Cardiac muscle cell (in vitro differentiated cells and primary cell): Measurements from ENCODE around the gene PARP12. TPM values are rescaled to one million over a fixed set of nuclear protein-coding genes. Genes with fewer than 3 reads are reported as not detected.

Source experiments
- DNase-seq, 2 donors: peaks; one replicate each; pipeline versions ENCODE4 v3.0.0 to v3.0.0-alpha.2; 2010 to 2017; ENCODE audit warnings: low read depth in 1 of 2, low spot score in 1 of 2
- H3K27ac ChIP-seq: fragments of 200-600 bp; sonication (generic); 2 replicates; pipeline ENCODE4 v1.5.1; 2016
- H3K27me3 ChIP-seq: fragments of 200-600 bp; sonication (generic); 2 replicates; pipeline ENCODE4 v1.6.0; 2016; ENCODE audit warnings: control low read depth
- H3K36me3 ChIP-seq: fragments of 200-600 bp; sonication (generic); 2 replicates; pipeline ENCODE4 v1.5.1; 2016; ENCODE audit warnings: control low read depth
- H3K4me1 ChIP-seq: fragments of 200-600 bp; sonication (generic); 2 replicates; pipeline ENCODE4 v1.8.1; 2017; ENCODE audit warnings: low read depth, mild to moderate bottlenecking, mixed run types
- H3K4me3 ChIP-seq: fragments of 200-600 bp; sonication (generic); 2 replicates; pipeline ENCODE4 v1.5.1; 2016; ENCODE audit warnings: mild to moderate bottlenecking
- H3K9me3 ChIP-seq: fragments of 200-600 bp; sonication (generic); 2 replicates; pipeline ENCODE4 v1.5.1; 2017; ENCODE audit warnings: low read depth, mild to moderate bottlenecking, control low read depth
- polyA plus RNA-seq: library from polyadenylated mRNA; unstranded; fragments of >200 nt; fragmentation: Nextera tagmentation; extraction: Ambion mirVana; gene quantifications from 2 replicates; pipeline ENCODE4 v1.2.1, GENCODE V29; 2016
- total RNA-seq: library from RNA; depleted of rRNA; stranded (reverse); fragments of >200 nt; gene quantifications from 2 replicates; pipeline ENCODE4 v1.2.3, GENCODE V29; 2016
- TF ChIP-seq, protein P1 (sequence below): IDR thresholded peaks from 2 replicates; pipeline ENCODE4 v1.5.1; 2012; ENCODE audit warnings: low read depth, mild to moderate bottlenecking, low read length

The PARP12 gene
- total and polyA plus RNA-seq, 2 experiments from 2014 or later, result 0.45 to 2.2 TPM

DNA sequence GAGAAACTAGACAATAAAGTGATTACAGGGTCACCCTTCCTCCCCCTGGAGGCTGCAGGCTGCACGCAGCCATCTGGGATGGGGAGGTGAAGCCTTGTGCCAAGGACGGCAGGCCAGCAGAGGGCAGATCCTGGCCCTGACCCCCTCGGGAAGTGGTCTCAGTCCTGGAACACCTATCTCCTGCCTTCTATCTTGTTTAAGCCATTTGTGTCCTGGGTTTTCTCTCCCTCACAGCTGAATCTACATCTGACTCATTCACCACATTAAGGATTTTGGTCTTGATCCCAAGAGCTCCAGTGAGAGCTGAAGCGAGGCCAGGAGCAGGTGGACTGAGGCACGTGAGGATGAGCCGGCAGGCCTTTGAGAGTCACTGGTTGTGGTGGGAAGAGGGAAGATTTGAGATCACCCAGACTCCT lies 16.4 kb upstream of the PARP12 start:
- H3K9me3 ChIP-seq, result no peaks in the 10 kb centered on the region
- no peak overlapping the region for H3K27ac ChIP-seq
- H3K4me3 ChIP-seq, result no peak overlapping the region
- TF ChIP-seq, protein P1, sequence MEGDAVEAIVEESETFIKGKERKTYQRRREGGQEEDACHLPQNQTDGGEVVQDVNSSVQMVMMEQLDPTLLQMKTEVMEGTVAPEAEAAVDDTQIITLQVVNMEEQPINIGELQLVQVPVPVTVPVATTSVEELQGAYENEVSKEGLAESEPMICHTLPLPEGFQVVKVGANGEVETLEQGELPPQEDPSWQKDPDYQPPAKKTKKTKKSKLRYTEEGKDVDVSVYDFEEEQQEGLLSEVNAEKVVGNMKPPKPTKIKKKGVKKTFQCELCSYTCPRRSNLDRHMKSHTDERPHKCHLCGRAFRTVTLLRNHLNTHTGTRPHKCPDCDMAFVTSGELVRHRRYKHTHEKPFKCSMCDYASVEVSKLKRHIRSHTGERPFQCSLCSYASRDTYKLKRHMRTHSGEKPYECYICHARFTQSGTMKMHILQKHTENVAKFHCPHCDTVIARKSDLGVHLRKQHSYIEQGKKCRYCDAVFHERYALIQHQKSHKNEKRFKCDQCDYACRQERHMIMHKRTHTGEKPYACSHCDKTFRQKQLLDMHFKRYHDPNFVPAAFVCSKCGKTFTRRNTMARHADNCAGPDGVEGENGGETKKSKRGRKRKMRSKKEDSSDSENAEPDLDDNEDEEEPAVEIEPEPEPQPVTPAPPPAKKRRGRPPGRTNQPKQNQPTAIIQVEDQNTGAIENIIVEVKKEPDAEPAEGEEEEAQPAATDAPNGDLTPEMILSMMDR, result peak; percentile 40
- H3K36me3 ChIP-seq, result no peaks in the 10 kb centered on the region
- DNase-seq, result peak; percentile 35 to 56
- no peaks in the 10 kb centered on the region for H3K27me3 ChIP-seq
- no peaks in the 10 kb centered on the region for H3K4me1 ChIP-seq

DNA sequence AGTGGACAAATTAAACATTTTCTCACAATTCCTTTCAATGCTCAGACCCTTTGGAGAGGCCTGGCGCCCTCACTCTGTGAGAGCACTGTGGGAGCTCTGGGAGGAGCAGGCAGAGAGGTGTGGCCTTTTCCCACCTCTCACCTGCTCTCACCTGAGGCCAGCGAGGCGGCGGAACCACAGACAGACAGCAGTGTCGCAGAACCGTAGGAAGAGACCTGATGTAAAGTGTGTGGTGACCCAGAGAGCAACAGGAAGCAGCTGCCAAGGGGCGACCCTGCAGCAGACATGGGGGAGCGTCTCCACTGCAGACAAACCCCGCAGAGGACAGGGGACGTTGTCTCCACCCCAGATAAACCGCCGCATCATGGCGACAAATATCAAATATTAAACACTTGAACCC lies 15.6 kb upstream of the PARP12 start:
- no peak overlapping the region for H3K27ac ChIP-seq
- H3K27me3 ChIP-seq, result no peaks in the 10 kb centered on the region
- no peaks in the 10 kb centered on the region for H3K4me1 ChIP-seq
- no peaks in the 10 kb centered on the region for H3K9me3 ChIP-seq
- TF ChIP-seq, protein P1, result no peak
- H3K4me3 ChIP-seq, result no peak overlapping the region
- no peak for DNase-seq
- H3K36me3 ChIP-seq, result no peaks in the 10 kb centered on the region

DNA sequence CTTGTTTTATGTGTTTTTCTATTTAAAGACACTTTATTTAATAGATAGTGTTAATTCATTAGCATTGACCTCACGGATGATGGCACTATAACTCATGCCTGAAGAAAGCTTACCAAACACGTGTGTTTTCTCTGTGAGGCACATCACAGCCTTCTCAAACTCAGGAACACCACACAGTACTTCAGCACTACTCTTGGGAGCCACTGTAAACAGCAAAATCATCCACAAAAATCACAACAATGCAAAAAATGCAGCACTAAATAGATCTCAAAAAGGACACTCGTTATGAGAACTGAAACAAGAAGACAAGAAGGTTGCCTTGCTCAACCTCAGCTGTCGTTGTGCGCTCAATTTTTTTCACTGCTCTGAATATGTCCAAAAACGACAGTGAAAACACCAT lies 12.0 kb upstream of the PARP12 start:
- H3K4me3 ChIP-seq, result no peak overlapping the region
- no peaks in the 10 kb centered on the region for H3K27me3 ChIP-seq
- H3K36me3 ChIP-seq, result no peaks in the 10 kb centered on the region
- H3K4me1 ChIP-seq, result no peaks in the 10 kb centered on the region
- DNase-seq, result peak in 1 of 2 donors; percentile 23
- no peak overlapping the region for H3K27ac ChIP-seq
- TF ChIP-seq, protein P1, result no peak
- no peaks in the 10 kb centered on the region for H3K9me3 ChIP-seq

DNA sequence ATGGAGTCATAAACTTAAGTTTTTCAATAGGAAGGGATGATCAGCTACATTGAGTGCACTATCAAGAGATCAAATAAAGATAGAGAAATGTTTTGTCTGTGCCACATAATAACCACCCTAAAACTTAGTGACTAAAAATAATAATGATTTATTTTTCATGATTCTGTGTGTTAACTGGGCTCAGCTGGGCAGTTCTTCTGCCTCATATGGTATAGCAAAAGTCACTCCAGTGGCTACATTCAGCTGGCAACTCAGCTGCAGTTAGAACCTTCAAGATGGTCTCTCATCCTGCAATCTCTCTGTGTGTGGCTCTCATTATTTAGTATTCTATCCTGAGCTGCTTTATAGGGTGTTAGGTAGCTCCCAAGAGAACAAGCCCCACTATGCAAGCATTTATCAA lies 7.8 kb upstream of the PARP12 start:
- Histone ChIP-seq H3K27me3 (no peaks in the 10 kb centered on the region), H3K36me3 (no peaks in the 10 kb centered on the region), H3K27ac (no peak overlapping the region), H3K4me1 (no peaks in the 10 kb centered on the region), H3K4me3 (no peak overlapping the region), H3K9me3 (no peaks in the 10 kb centered on the region)
- TF ChIP-seq, protein P1, result no peak
- DNase-seq, result no peak

DNA sequence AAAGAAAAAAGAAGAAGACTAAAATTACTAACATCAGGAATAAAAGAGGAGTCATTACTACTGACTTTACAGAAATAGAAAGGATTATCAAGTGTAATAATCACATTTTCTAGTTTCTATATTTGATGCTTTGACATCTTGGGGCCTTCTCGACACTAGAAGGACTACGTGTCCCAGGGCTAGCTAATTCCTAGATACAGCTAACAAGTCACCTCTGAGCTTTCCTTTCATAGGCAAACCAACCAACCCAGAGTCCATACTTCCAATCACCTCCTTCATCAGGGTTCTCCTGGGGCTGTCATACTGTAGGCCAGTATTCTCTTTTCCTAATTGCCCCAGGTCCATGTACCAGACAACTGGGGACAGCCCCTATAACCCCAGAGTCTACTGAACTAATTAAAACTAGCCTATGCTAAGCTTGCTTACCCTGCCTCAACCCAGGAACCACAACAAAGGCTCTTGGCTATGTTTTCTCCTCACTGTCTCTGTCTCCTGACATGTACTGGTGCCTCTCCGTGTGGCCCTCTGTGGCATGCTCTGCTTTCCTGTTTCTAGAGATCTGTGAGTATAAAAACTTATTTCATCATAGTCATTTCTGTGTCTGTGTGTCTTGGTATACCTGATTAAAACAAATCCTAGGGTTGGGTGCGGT lies 6.7 kb upstream of the PARP12 start:
- Histone ChIP-seq H3K4me3 (no peak overlapping the region), H3K9me3 (no peaks in the 10 kb centered on the region), H3K27me3 (no peaks in the 10 kb centered on the region), H3K36me3 (no peaks in the 10 kb centered on the region), H3K4me1 (no peaks in the 10 kb centered on the region), H3K27ac (no peak overlapping the region)
- TF ChIP-seq, protein P1, result no peak
- no peak for DNase-seq
